AG10803 (cell line): ENCODE data around the gene ITIH6.

ENCODE experiments used
- DNase-seq: peaks from one replicate; pipeline ENCODE4 v3.0.0; 2010; ENCODE audit warnings: low read depth
- H3K4me3 ChIP-seq: 2 replicates; pipeline ENCODE4 v1.5.1; 2011; ENCODE audit warnings: mild to moderate bottlenecking, low read length, control low read depth
- CTCF ChIP-seq: conservative IDR thresholded peaks from 2 replicates; pipeline ENCODE4 v1.5.1; 2011; ENCODE audit warnings: mild to moderate bottlenecking, low read length, control low read depth, inconsistent platforms

The ITIH6 gene

GRCh38 chrX:54710920-54711319, 87.1 kb downstream of the ITIH6 start:
- TF ChIP-seq CTCF, result no peak
- no peak overlapping the region for H3K4me3 ChIP-seq
- DNase-seq, result no peak

- H3K4me3 ChIP-seq, result no peak overlapping the region
- no peak for DNase-seq
- TF ChIP-seq CTCF, result no peak
Measured at GRCh38 chrX:54708404-54708803, 89.7 kb downstream of the ITIH6 start.
